ENCODE data around the gene CCN5.
"Not testable (repeated sequence)": the region's sequence is repeated elsewhere in the genome, so short reads cannot be mapped to it uniquely, and the experiment has no call there.

The CCN5 gene

DNA sequence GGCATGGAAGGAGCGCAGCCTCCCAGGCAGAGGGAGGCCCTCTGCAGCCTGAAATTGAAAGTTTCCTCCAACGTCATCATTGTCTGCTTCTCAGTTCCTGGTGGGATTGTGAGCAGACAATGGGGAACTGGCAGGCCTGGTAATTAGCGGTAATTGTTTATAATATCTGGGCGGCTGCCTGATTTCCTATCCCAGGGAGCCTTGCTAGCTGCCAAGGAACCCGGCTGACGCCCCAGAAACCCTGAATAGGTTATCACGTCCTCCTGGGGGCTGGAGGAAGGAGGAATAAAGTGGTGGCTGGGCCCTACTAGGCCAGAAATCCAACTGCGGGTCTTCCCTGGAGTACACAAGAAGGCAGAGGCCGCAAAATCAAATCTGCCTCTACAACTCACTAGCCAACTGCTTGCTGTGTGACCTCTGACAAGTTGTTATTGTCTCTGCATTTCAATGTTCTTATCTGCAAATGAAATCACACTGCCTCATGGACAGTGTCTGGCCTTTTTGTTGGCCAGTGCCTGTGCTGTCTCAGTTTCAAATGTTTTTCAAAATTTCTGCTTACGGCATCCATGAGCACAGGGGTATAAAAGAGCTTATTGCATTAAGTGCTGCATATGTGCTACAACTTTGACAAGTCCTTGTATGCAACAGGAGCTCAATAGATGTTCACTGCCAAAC is 47.4 kb downstream of the CCN5 start:
- no peaks in the 10 kb centered on the region for H3K36me3 ChIP-seq (ENCODE audit: control insufficient read depth, insufficient read depth, low read length)
- H3K4me1 ChIP-seq (ENCODE audit: control insufficient read depth, insufficient read depth, low read length): peaks cover 11% of the 10 kb centered on the region
- H3K27me3 ChIP-seq (ENCODE audit: control insufficient read depth, insufficient read depth, low read length): peaks cover 9% of the 10 kb centered on the region
- H3K9ac ChIP-seq (ENCODE audit: low read length): no peak overlapping the region
- H3K4me3 ChIP-seq (ENCODE audit: low read length): no peak overlapping the region
- H3K9me3 ChIP-seq (ENCODE audit: control insufficient read depth, low read length): no peaks in the 10 kb centered on the region

DNA sequence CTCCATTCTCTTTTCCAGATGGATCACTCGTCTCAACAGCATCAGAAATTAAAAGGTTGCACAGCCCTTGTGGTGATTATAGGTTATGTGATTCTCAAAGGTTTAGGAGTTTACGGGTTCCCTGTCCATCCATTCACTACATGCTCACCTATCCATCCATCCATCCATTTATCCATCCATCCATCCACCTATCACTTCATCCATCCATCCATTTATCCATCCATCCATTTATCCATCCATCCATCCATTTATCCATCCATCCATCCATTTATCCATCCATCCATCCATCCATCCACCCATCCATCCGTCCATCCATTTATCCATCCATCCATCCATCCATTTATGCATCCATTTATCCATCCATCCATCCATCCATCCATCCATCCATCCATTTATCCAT is 48.6 kb downstream of the CCN5 start:
- H3K4me1 ChIP-seq (ENCODE audit: control insufficient read depth, insufficient read depth, low read length): peaks cover 11% of the 10 kb centered on the region
- H3K9me3 ChIP-seq (ENCODE audit: control insufficient read depth, low read length); H3K27me3 ChIP-seq (ENCODE audit: control insufficient read depth, insufficient read depth, low read length); H3K4me3 ChIP-seq (ENCODE audit: low read length); H3K9ac ChIP-seq (ENCODE audit: low read length); H3K36me3 ChIP-seq (ENCODE audit: control insufficient read depth, insufficient read depth, low read length): not testable (repeated sequence)

DNA sequence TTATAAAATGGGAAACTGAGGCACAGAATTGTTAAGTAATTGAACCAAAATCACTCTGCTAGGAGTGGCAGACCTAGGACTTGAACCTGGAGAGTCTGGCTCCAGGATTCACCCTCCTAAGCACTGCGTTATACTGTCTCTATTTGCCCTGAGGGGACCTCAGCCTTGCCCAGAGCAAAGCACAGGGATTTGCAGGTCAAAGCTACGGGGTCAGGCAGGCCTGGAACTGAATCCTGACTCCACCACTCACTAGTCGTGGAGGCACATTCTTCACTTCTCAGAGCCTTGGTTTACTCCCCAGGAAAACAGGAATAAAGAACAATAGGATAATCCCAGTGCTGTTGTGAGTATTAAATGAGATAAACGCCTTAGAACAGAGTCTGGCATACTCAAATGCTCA is 49.9 kb downstream of the CCN5 start:
- Histone ChIP-seq H3K9ac (ENCODE audit: low read length) (no peak overlapping the region), H3K4me3 (ENCODE audit: low read length) (no peak overlapping the region), H3K36me3 (ENCODE audit: control insufficient read depth, insufficient read depth, low read length) (no peaks in the 10 kb centered on the region), H3K27me3 (ENCODE audit: control insufficient read depth, insufficient read depth, low read length) (no peaks in the 10 kb centered on the region), H3K9me3 (ENCODE audit: control insufficient read depth, low read length) (no peaks in the 10 kb centered on the region), H3K4me1 (ENCODE audit: control insufficient read depth, insufficient read depth, low read length) (peaks cover 11% of the 10 kb centered on the region)

DNA sequence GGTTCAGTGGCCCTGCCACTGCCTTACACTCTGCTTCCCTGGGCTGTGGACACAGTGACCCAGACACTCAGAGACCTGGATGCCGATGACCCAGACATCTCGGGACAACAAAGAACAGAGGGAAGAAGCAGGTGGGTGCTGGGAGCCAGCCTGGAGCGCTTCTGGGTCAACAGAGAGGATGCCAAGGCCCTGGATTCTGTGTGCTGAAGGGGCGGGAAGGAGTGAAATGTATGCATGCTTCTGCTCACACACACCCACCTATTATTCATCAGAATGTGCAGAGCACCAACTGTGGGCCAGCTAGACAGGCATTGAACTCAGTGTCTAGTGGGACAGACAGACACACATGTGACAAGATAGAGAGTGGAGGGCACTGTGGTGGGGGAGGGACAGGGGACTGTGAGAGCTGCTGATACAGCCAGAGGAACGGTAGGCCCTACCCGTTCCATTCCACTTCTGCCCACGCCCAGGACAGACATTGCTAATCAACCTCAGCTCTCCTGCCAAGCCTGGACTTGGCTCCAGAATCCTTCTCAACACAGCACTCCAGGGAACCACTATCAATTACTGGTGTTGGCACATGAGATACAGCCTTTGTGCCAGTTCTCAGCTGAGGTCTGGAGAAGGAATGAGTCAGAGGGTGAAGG is 50.7 kb downstream of the CCN5 start:
- Histone ChIP-seq H3K9ac (ENCODE audit: low read length) (no peak overlapping the region), H3K4me1 (ENCODE audit: control insufficient read depth, insufficient read depth, low read length) (peaks cover 11% of the 10 kb centered on the region), H3K4me3 (ENCODE audit: low read length) (no peak overlapping the region), H3K27me3 (ENCODE audit: control insufficient read depth, insufficient read depth, low read length) (no peaks in the 10 kb centered on the region), H3K36me3 (ENCODE audit: control insufficient read depth, insufficient read depth, low read length) (no peaks in the 10 kb centered on the region), H3K9me3 (ENCODE audit: control insufficient read depth, low read length) (no peaks in the 10 kb centered on the region)

DNA sequence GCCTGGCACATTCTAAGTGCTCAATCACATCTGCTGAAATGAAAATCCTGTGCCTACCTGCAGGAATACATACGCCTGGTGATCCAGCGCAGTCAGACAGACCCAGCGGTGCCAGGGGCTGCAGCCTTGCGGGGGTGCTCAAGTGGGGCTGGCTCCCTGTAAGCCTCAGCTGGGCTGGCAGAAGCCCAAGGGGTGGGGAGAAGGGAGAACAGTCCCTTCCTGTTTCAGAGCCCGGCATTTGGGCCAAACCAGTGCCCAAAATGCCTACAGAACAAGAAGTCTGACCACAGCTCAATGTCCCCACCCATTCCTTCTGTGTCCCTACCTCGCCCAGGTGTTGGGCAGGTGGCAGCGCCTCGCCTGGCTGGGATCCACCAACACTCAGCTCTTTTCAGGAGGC is 53.1 kb downstream of the CCN5 start:
- no peaks in the 10 kb centered on the region for H3K9me3 ChIP-seq (ENCODE audit: control insufficient read depth, low read length)
- no peaks in the 10 kb centered on the region for H3K27me3 ChIP-seq (ENCODE audit: control insufficient read depth, insufficient read depth, low read length)
- no peak overlapping the region for H3K9ac ChIP-seq (ENCODE audit: low read length)
- H3K4me3 ChIP-seq (ENCODE audit: low read length): no peak overlapping the region
- peaks cover 11% of the 10 kb centered on the region for H3K4me1 ChIP-seq (ENCODE audit: control insufficient read depth, insufficient read depth, low read length)
- H3K36me3 ChIP-seq (ENCODE audit: control insufficient read depth, insufficient read depth, low read length): no peaks in the 10 kb centered on the region

DNA sequence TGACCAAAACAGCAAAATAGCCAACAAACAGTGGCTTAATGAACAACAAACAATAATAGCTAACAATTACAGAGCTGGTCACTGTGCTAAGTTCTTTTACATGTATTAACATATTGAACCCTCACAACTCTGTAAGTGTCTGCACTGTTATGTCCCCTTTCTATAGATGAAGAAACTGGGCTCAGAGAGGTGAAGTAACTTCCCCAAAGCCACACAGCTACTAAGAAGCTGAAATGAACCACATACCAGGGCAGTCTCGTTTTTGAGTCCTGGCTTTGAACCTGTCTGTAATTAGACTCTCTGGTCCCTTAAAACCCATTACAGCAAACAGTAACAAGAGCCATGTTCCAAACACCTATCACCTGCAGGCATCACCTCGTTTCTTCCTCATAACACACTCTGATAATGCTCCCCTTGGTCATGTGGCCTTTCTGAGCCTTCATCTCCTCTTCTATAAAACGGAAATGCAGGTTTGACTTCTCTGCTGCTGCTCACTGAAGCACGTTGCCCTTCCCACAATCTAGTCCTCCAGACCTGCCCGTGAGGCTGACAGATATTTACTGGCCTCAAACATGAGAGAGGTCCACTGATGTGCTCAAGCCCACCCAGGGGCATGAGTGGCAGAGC is 53.8 kb downstream of the CCN5 start:
- H3K4me3 ChIP-seq (ENCODE audit: low read length): no peak overlapping the region
- H3K36me3 ChIP-seq (ENCODE audit: control insufficient read depth, insufficient read depth, low read length): no peaks in the 10 kb centered on the region
- H3K27me3 ChIP-seq (ENCODE audit: control insufficient read depth, insufficient read depth, low read length): no peaks in the 10 kb centered on the region
- H3K9ac ChIP-seq (ENCODE audit: low read length): no peak overlapping the region
- peaks cover 11% of the 10 kb centered on the region for H3K4me1 ChIP-seq (ENCODE audit: control insufficient read depth, insufficient read depth, low read length)
- H3K9me3 ChIP-seq (ENCODE audit: control insufficient read depth, low read length): no peaks in the 10 kb centered on the region

DNA sequence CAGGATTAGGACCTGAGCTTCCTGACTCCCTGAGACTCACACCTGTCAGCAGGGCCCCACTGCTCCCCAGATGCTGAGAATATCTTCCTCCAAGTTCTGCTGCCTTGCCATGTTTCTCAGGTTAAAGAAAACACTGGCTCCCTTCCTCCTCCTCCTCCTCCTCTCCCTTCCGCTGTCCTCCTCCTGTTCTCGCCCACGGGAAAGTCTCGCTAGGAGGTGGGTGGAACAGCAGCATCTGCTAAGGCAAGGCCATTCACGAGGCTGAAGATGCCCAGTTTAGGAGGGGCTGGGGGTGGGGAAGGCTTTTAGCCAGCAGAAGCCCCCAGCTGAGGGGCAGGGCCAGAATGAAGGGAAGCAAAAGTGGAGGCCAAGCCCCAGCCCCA is 54.3 kb downstream of the CCN5 start:
- Histone ChIP-seq H3K4me3 (ENCODE audit: low read length) (no peak overlapping the region), H3K4me1 (ENCODE audit: control insufficient read depth, insufficient read depth, low read length) (peaks cover 11% of the 10 kb centered on the region), H3K36me3 (ENCODE audit: control insufficient read depth, insufficient read depth, low read length) (no peaks in the 10 kb centered on the region), H3K27me3 (ENCODE audit: control insufficient read depth, insufficient read depth, low read length) (no peaks in the 10 kb centered on the region), H3K9ac (ENCODE audit: low read length) (no peak overlapping the region), H3K9me3 (ENCODE audit: control insufficient read depth, low read length) (no peaks in the 10 kb centered on the region)

DNA sequence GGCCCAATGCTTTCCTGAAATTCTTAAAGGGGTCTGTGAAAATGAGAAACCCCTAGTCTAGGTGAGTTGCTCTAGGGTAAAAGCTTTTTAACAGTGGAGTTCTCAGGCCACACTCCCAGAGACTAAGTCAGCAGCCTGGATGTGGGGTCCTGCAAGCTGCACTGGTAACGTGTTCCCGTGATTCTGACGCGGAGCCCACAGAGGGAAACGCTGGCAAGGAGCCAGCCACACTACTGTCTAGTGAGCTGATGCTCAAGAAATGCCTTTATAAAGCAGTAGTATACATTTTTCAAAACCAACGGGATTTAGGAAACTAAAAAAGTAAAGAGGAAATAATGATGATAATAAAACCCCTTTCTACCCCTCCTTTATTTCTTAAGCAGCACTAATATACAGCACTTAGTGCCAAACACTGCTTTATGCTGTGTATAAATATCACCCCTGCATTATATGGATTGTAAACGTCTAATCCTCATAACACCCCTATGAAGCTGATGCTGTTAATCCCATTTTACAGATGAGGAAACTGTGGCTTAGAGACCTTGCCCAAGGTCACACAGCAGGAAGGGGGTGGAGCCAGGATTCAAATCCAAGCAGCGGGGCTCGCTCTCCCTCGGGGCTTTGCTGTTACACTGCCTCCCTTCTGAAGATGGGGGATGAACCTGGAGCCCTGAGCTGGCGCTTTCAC is 55.5 kb downstream of the CCN5 start:
- no peak overlapping the region for H3K9ac ChIP-seq (ENCODE audit: low read length)
- H3K4me3 ChIP-seq (ENCODE audit: low read length): no peak overlapping the region
- peaks cover 10% of the 10 kb centered on the region for H3K4me1 ChIP-seq (ENCODE audit: control insufficient read depth, insufficient read depth, low read length)
- H3K36me3 ChIP-seq (ENCODE audit: control insufficient read depth, insufficient read depth, low read length): no peaks in the 10 kb centered on the region
- H3K9me3 ChIP-seq (ENCODE audit: control insufficient read depth, low read length): no peaks in the 10 kb centered on the region
- no peaks in the 10 kb centered on the region for H3K27me3 ChIP-seq (ENCODE audit: control insufficient read depth, insufficient read depth, low read length)

DNA sequence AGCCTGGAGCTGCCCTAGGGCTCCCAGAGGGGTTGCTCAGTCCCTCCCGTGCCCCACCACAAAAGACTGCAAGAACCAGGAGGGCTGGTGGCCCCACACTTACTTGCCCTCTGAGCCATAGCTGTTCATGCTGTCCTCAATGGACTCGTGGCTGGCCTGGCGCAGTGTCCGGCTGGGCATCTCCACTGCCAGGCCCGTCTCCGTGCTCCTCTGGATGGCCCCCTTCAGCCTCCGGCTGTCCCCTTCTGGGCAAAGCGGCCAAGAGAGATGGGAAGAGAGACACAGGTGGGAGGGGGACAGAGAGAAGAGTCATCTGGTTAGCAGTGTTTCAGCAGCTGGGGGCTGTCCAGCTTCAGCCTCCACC is 56.0 kb downstream of the CCN5 start:
- Histone ChIP-seq H3K4me1 (ENCODE audit: control insufficient read depth, insufficient read depth, low read length) (peaks cover 4% of the 10 kb centered on the region), H3K9me3 (ENCODE audit: control insufficient read depth, low read length) (no peaks in the 10 kb centered on the region), H3K36me3 (ENCODE audit: control insufficient read depth, insufficient read depth, low read length) (no peaks in the 10 kb centered on the region), H3K4me3 (ENCODE audit: low read length) (no peak overlapping the region), H3K27me3 (ENCODE audit: control insufficient read depth, insufficient read depth, low read length) (no peaks in the 10 kb centered on the region), H3K9ac (ENCODE audit: low read length) (no peak overlapping the region)

DNA sequence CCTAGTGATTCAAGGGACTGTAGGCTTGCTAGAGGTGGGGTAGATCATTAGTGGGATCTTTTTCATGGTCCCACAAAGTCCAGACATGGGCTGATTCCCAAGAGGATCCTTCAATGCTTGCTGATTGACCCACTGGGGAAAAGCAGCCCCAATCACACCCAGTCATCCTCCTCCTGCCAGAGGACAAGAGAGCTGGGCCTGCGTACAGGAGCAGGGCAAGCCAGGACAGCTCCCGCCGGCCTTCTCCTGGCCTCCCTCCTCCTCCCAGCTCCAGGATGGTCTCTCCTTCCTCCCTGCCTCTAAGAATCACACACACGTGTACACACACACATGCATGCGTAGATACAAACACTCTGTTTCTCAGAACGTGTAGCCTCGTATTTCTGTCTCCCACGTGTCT is 57.5 kb downstream of the CCN5 start:
- Histone ChIP-seq H3K9me3 (ENCODE audit: control insufficient read depth, low read length) (no peaks in the 10 kb centered on the region), H3K4me1 (ENCODE audit: control insufficient read depth, insufficient read depth, low read length) (no peaks in the 10 kb centered on the region), H3K36me3 (ENCODE audit: control insufficient read depth, insufficient read depth, low read length) (no peaks in the 10 kb centered on the region), H3K4me3 (ENCODE audit: low read length) (no peak overlapping the region), H3K9ac (ENCODE audit: low read length) (no peak overlapping the region), H3K27me3 (ENCODE audit: control insufficient read depth, insufficient read depth, low read length) (no peaks in the 10 kb centered on the region)

DNA sequence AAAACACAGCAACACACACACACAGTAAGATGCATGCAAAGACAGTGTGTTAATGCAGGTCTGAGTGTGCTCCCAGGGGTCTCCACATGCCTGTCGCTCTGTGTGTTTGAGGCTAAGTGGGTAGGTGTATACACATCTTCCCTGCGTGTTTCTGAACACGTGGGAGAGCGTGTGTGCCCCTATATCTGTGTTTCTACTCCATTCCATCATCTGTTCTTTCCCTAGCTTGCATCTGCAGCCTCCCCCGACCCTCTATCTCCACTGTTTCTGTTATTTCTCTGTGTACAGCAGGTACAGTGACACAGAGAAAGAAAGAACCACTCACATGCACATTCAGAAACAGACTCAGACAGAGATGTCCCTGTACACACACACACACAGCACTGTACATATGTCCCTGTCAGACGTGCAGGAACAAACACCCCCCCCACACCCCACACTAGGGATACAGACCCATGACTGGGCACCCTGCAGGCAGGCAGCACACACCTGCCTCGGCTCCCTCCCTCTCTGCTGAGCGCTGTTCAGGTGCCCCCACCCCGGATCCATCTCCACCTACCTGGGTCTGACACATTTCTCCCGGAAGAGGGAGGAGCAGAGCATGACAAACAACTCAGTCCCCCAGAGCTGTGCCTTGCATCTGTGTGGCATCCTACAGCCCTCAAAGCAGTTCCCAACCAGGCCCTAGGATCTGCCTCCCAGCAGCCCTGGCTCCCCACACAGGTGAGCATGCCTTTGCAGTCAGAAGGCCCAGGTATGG is 58.1 kb downstream of the CCN5 start:
- Histone ChIP-seq H3K36me3 (ENCODE audit: control insufficient read depth, insufficient read depth, low read length) (no peaks in the 10 kb centered on the region), H3K9ac (ENCODE audit: low read length) (no peak overlapping the region), H3K4me3 (ENCODE audit: low read length) (no peak overlapping the region), H3K4me1 (ENCODE audit: control insufficient read depth, insufficient read depth, low read length) (no peaks in the 10 kb centered on the region), H3K9me3 (ENCODE audit: control insufficient read depth, low read length) (no peaks in the 10 kb centered on the region), H3K27me3 (ENCODE audit: control insufficient read depth, insufficient read depth, low read length) (no peaks in the 10 kb centered on the region)

DNA sequence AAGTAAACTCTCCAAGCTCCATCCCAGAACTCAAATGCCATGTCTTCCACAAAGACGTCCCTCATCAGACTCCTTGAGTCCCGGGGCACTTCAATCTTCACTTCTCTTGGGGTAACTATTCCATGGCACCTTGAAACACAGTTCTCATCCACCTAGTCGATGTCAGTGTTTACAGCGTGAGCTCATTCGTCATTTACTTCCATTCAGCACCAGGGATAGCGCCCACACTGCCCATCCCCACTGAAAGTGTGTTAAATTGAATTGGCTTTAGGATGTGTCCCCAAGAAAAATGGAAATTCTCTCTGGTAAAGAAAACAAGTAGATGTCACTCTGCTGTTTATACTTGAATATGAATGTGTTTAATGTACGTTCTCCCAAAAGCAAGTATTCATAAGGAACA is 61.8 kb downstream of the CCN5 start:
- H3K36me3 ChIP-seq (ENCODE audit: control insufficient read depth, insufficient read depth, low read length): no peaks in the 10 kb centered on the region
- H3K27me3 ChIP-seq (ENCODE audit: control insufficient read depth, insufficient read depth, low read length): no peaks in the 10 kb centered on the region
- no peak overlapping the region for H3K4me3 ChIP-seq (ENCODE audit: low read length)
- no peaks in the 10 kb centered on the region for H3K9me3 ChIP-seq (ENCODE audit: control insufficient read depth, low read length)
- H3K4me1 ChIP-seq (ENCODE audit: control insufficient read depth, insufficient read depth, low read length): no peaks in the 10 kb centered on the region
- H3K9ac ChIP-seq (ENCODE audit: low read length): no peak overlapping the region
